Panc1 (cell line): Measurements from ENCODE around the gene GREM1. TPM values are rescaled to one million over a fixed set of nuclear protein-coding genes. Genes with fewer than 3 reads are reported as not detected.

Source experiments
- ATAC-seq: fragments of 200-7000 bp; cut with Tn5 transposase; 2 replicates; pipeline ENCODE4 v1.9.1; 2020; ENCODE audit warnings: mild to moderate bottlenecking, moderate library complexity
- BruUV-seq: library from RNA; stranded (reverse); fragments of 400-500 nt; replicated peaks from 2 replicates; lab custom pipeline; 2021; lab: Mats Ljungman, UMichigan
- CTCF ChIA-PET: fragments of 300-600 bp; sonication (Branson Sonifier 250); formaldehyde crosslinking; loops from one replicate; lab custom pipeline; 2022; ENCODE audit warnings: antibody characterized with exemption; lab: Charles Lee
- POLR2A ChIA-PET: fragments of 300-600 bp; sonication (Branson Sonifier 250); formaldehyde crosslinking; loops from one replicate; lab custom pipeline; 2022; ENCODE audit warnings: antibody characterized with exemption; lab: Charles Lee
- DNase-seq: peaks from one replicate; pipeline ENCODE4 v3.0.0-alpha.2; 2010; ENCODE audit warnings: low read depth, low spot score
- H3K27ac ChIP-seq: 2 replicates; pipeline ENCODE4 v1.5.1; 2011; ENCODE audit warnings: mild to moderate bottlenecking, low read length, inconsistent platforms
- H3K27me3 ChIP-seq: fragments of 200-500 bp; sonication (Bioruptor generic); 2 replicates; pipeline ENCODE4 v1.6.0; 2014; ENCODE audit warnings: low read length, inconsistent platforms; ENCODE audit not compliant: control insufficient read depth, insufficient read depth
- H3K36me3 ChIP-seq: fragments of 200-500 bp; sonication (Bioruptor generic); 2 replicates; pipeline ENCODE4 v1.5.1; 2014; ENCODE audit warnings: inconsistent platforms, mild to moderate bottlenecking, low read length, moderate library complexity; ENCODE audit not compliant: control insufficient read depth, insufficient read depth
- H3K4me1 ChIP-seq: 2 replicates; pipeline ENCODE4 v1.5.1; 2011; ENCODE audit warnings: inconsistent platforms, mild to moderate bottlenecking, low read length, moderate library complexity; ENCODE audit not compliant: control insufficient read depth, insufficient read depth
- H3K4me3 ChIP-seq, 2 experiments: 2 replicates each; pipeline ENCODE4 v1.5.1; 2011 to 2012; ENCODE audit warnings: low read depth in 2 of 2, low read length in 2 of 2, mild to moderate bottlenecking in 2 of 2, inconsistent platforms in 1 of 2, moderate library complexity in 1 of 2
- H3K9me3 ChIP-seq: fragments of 200-500 bp; sonication (Bioruptor generic); 2 replicates; pipeline ENCODE4 v1.5.1; 2014; ENCODE audit warnings: low read depth, mild to moderate bottlenecking, inconsistent platforms, low read length, moderate library complexity; ENCODE audit not compliant: control insufficient read depth, insufficient read depth
- POLR2AphosphoS5 ChIP-seq: IDR thresholded peaks from 2 replicates; pipeline ENCODE4 v1.6.1; 2012; ENCODE audit warnings: mild to moderate bottlenecking, low read depth, low read length, moderate library complexity
- SIN3A ChIP-seq: IDR thresholded peaks from 2 replicates; pipeline ENCODE4 v1.6.1; 2012; ENCODE audit warnings: low read depth, mild to moderate bottlenecking, low read length, moderate library complexity, borderline replicate concordance; ENCODE audit not compliant: insufficient read depth
- TCF7L2 ChIP-seq: IDR thresholded peaks from 2 replicates; pipeline ENCODE4 v1.6.1; 2011; ENCODE audit warnings: mild to moderate bottlenecking, low read depth, low read length, inconsistent platforms
- in situ Hi-C: cut with HindIII; loops from 2 replicates; pipeline ENCODE4 v1.10.0; 2016; ENCODE audit warnings: low sequenced_read_pairs, low pct_unique_long_range_greater_than_20kb
- intact Hi-C: fragments of 100-400 bp; cut with micrococcal nuclease; formaldehyde crosslinking; loops from one replicate; pipeline ENCODE4 v1.10.0; 2022; ENCODE audit not compliant: unreplicated experiment
- total RNA-seq: library from RNA; stranded (reverse); gene quantifications from one replicate; pipeline ENCODE4 v1.2.1, GENCODE V29; 2021; ENCODE audit not compliant: unreplicated experiment
- TF ChIP-seq, protein P1 (sequence below), 2 experiments: IDR thresholded peaks; 2 replicates each; pipeline ENCODE4 v1.6.1; 2011 to 2012; ENCODE audit warnings: low read depth in 2 of 2, control low read depth in 1 of 2, low read length in 1 of 2, mild to moderate bottlenecking in 1 of 2, moderate library complexity in 1 of 2; ENCODE audit not compliant: insufficient read depth in 1 of 2
- TF ChIP-seq, protein P2 (sequence below): fragments of 450-650 bp; IDR thresholded peaks from 2 replicates; pipeline ENCODE4 v1.5.1; 2017; ENCODE audit warnings: mild to moderate bottlenecking

GREM1 gene
- total RNA-seq, 1 experiment from 2014 or later: 0.41 TPM

DNA sequence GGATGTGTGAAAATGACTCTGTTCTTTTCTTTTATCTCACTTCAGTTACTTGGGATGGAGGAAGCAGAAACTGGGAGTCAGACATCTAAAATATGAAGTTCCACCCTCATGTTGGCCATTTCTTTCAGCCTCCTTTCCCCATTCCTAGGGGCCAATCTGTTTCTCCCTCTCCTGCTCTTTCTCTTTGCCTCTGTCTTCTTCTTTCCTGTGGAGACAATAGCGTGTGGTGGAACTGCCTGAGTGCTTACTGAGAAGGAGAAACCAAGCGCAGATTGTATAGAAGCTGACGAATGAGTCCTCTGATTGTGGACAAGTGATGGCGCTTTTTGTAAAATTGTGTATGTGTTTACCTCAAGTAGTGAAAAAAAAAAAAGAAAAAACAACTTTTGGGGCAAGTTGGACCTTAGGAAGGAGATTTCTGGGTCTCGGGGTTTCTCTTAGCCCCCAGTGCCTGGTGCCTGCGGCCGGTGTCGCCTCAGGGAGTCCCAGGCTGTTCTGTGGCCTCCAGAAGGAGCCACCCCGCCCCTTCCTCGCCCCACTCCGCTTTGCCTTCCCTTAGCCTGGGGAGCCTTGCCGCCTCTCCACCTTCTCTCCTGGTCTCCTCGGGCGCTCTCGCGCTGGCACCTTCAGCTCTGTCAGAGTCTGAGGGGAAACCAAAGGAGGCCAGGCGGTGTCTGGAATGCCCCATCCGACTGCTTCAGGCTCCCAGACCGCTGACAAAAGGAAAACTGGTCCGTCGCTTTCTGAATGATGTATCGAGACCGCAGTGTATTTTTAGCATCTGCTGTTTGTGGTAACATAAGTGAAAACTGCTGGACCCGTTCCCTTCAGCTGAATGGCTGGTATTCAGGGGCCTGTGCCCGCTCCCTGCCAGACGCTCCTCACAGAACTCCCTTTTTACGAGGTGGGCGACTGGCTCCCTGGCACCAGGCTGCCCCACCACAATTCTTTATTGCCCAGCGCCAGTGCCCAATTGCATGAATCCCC, 46.2 kb upstream of the GREM1 start:
- intact Hi-C loops (no loop called here), in situ Hi-C loops (no loop called here)
- H3K9me3 ChIP-seq: no peaks in the 10 kb centered on the region
- H3K27ac ChIP-seq: no peak overlapping the region
- ATAC-seq: no peak
- no peaks in the 10 kb centered on the region for H3K27me3 ChIP-seq
- ChIA-PET POLR2A (no interaction called here), CTCF (interaction anchor here (0.6 kb wide), 1 partner anchor 9 kb away, joined by 3 read pairs; no protein-coding TSS in a partner anchor)
- no TSS peak for BruUV-seq
- DNase-seq: no peak
- no peak overlapping the region for H3K4me3 ChIP-seq
- H3K4me1 ChIP-seq: no peaks in the 10 kb centered on the region
- no peaks in the 10 kb centered on the region for H3K36me3 ChIP-seq
- TF ChIP-seq, protein P1, sequence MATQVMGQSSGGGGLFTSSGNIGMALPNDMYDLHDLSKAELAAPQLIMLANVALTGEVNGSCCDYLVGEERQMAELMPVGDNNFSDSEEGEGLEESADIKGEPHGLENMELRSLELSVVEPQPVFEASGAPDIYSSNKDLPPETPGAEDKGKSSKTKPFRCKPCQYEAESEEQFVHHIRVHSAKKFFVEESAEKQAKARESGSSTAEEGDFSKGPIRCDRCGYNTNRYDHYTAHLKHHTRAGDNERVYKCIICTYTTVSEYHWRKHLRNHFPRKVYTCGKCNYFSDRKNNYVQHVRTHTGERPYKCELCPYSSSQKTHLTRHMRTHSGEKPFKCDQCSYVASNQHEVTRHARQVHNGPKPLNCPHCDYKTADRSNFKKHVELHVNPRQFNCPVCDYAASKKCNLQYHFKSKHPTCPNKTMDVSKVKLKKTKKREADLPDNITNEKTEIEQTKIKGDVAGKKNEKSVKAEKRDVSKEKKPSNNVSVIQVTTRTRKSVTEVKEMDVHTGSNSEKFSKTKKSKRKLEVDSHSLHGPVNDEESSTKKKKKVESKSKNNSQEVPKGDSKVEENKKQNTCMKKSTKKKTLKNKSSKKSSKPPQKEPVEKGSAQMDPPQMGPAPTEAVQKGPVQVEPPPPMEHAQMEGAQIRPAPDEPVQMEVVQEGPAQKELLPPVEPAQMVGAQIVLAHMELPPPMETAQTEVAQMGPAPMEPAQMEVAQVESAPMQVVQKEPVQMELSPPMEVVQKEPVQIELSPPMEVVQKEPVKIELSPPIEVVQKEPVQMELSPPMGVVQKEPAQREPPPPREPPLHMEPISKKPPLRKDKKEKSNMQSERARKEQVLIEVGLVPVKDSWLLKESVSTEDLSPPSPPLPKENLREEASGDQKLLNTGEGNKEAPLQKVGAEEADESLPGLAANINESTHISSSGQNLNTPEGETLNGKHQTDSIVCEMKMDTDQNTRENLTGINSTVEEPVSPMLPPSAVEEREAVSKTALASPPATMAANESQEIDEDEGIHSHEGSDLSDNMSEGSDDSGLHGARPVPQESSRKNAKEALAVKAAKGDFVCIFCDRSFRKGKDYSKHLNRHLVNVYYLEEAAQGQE (IDR thresholded peaks at IDR 0.05; ENCODE audit: insufficient read depth in 1 of 2, low read depth in 2 of 2, low read length in 1 of 2): no peak
- no peak for TF ChIP-seq POLR2AphosphoS5
- TF ChIP-seq TCF7L2: no peak
- TF ChIP-seq, protein P2, sequence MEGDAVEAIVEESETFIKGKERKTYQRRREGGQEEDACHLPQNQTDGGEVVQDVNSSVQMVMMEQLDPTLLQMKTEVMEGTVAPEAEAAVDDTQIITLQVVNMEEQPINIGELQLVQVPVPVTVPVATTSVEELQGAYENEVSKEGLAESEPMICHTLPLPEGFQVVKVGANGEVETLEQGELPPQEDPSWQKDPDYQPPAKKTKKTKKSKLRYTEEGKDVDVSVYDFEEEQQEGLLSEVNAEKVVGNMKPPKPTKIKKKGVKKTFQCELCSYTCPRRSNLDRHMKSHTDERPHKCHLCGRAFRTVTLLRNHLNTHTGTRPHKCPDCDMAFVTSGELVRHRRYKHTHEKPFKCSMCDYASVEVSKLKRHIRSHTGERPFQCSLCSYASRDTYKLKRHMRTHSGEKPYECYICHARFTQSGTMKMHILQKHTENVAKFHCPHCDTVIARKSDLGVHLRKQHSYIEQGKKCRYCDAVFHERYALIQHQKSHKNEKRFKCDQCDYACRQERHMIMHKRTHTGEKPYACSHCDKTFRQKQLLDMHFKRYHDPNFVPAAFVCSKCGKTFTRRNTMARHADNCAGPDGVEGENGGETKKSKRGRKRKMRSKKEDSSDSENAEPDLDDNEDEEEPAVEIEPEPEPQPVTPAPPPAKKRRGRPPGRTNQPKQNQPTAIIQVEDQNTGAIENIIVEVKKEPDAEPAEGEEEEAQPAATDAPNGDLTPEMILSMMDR: no peak
- no peak for TF ChIP-seq SIN3A

DNA sequence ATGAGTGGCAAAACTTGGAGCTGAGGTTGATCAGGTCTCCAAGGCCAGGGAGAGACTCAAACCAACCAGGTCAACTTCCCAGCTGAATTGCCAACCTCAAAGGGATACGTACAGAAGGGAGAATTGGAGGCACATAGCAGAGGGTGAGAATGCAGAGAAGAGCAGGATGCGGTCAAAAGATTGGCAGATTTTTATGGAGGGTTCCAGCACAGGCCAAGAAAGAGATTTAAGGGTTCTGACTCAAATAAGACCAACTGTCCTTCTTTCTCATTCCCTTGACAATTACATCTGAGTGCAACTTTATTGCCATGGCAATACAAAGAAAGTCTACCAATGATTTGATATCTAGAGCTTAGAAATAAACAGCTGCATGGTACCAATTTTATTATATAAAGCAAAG, 43.1 kb upstream of the GREM1 start:
- Histone ChIP-seq H3K9me3 (no peaks in the 10 kb centered on the region), H3K27me3 (no peaks in the 10 kb centered on the region), H3K27ac (no peak overlapping the region), H3K4me1 (no peaks in the 10 kb centered on the region), H3K36me3 (no peaks in the 10 kb centered on the region), H3K4me3 (no peak overlapping the region)
- TF ChIP-seq, protein P2: 0 out of 2 replicates have a peak, but pooled peaks have one; percentile 19
- TF ChIP-seq SIN3A (no peak), POLR2AphosphoS5 (no peak), TCF7L2 (no peak)
- TF ChIP-seq, protein P1 (IDR thresholded peaks at IDR 0.05; ENCODE audit: insufficient read depth in 1 of 2, low read depth in 2 of 2, low read length in 1 of 2): no peak
- CTCF ChIA-PET: no interaction called here
- in situ Hi-C loops: no loop called here
- POLR2A ChIA-PET: no interaction called here
- DNase-seq (no peak), ATAC-seq (no peak)
- intact Hi-C loops: no loop called here
- BruUV-seq: no TSS peak
